Measurements from ENCODE around the gene SERGEF.

- no peak for TF ChIP-seq CTCF (IDR thresholded peaks at IDR 0.05; ENCODE audit: low read length)
- no peak for TF ChIP-seq EZH2 (optimal IDR thresholded peaks at IDR 0.05; ENCODE audit: low read depth, low read length)
- TF ChIP-seq EZH2phosphoT487 (IDR thresholded peaks at IDR 0.05; ENCODE audit: low read length), result no peak
Measured at GRCh38 chr11:17779861-17780594, 232.8 kb downstream of the SERGEF start.
